HepG2 (cell line): Measurements from ENCODE around the gene HYPK. TPM values are rescaled to one million over a fixed set of nuclear protein-coding genes. Genes with fewer than 3 reads are reported as not detected.
A peak's percentile ranks its signal among the peaks of the same experiment; 100 is the strongest.

ENCODE experiments used
- ADNP ChIP-seq: sonication (generic); formaldehyde crosslinking; IDR thresholded peaks from 2 replicates; pipeline ENCODE4 v1.4.0; 2020; ENCODE audit warnings: missing genetic modification reagents
- AKAP8 ChIP-seq: sonication (generic); formaldehyde crosslinking; IDR thresholded peaks from 2 replicates; pipeline ENCODE4 v1.5.1; 2020; ENCODE audit warnings: mild to moderate bottlenecking, missing genetic modification reagents
- ATM ChIP-seq: fragments of 450-650 bp; IDR thresholded peaks from 2 replicates; pipeline ENCODE4 v1.7.1; 2017; ENCODE audit warnings: mild to moderate bottlenecking, borderline replicate concordance
- BCLAF1 ChIP-seq: fragments of 450-650 bp; IDR thresholded peaks from 2 replicates; pipeline ENCODE4 v1.6.1; 2017; ENCODE audit warnings: mild to moderate bottlenecking
- BHLHE40 ChIP-seq: IDR thresholded peaks from 2 replicates; pipeline ENCODE4 v1.6.1; 2011; ENCODE audit warnings: low read length, improper control_type of control experiment
- CHD4 ChIP-seq: fragments of 200-600 bp; sonication (generic); IDR thresholded peaks from 2 replicates; pipeline ENCODE4 v1.7.0; 2017; ENCODE audit warnings: mild to moderate bottlenecking, low read length, borderline replicate concordance
- NFYB ChIP-seq: sonication (generic); formaldehyde crosslinking; IDR thresholded peaks from 2 replicates; pipeline ENCODE4 v1.4.0; 2020; ENCODE audit warnings: missing genetic modification reagents
- SETDB1 ChIP-seq: sonication (generic); formaldehyde crosslinking; IDR thresholded peaks from 2 replicates; pipeline ENCODE4 v1.5.1; 2020; ENCODE audit warnings: missing genetic modification reagents, mild to moderate bottlenecking, borderline replicate concordance
- SOX6 ChIP-seq, 2 experiments: fragments of 450-650 bp in 1 of 2; sonication (generic) in 1 of 2; formaldehyde crosslinking in 1 of 2; IDR thresholded peaks; 2 replicates each; pipeline versions ENCODE4 v1.4.0 to v1.6.1; 2017 to 2020; ENCODE audit warnings: antibody characterized with exemption in 1 of 2, mild to moderate bottlenecking in 1 of 2, missing genetic modification reagents in 1 of 2
- ZNF138 ChIP-seq: sonication (generic); formaldehyde crosslinking; IDR thresholded peaks from 2 replicates; pipeline ENCODE4 v1.5.0; 2020; ENCODE audit warnings: mild to moderate bottlenecking, low read depth, missing genetic modification reagents
- ZNF260 ChIP-seq: sonication (generic); formaldehyde crosslinking; IDR thresholded peaks from 2 replicates; pipeline ENCODE4 v1.4.0; 2020; ENCODE audit warnings: missing genetic modification reagents, low read depth, mild to moderate bottlenecking, borderline replicate concordance
- ZNF350 ChIP-seq: sonication (generic); formaldehyde crosslinking; IDR thresholded peaks from 2 replicates; pipeline ENCODE4 v1.4.0; 2020; ENCODE audit warnings: mild to moderate bottlenecking, low read depth, missing genetic modification reagents, borderline replicate concordance
- ZNF446 ChIP-seq: sonication (generic); formaldehyde crosslinking; IDR thresholded peaks from 2 replicates; pipeline ENCODE4 v1.5.0; 2020; ENCODE audit warnings: mild to moderate bottlenecking, missing genetic modification reagents
- ZNF547 ChIP-seq: sonication (generic); formaldehyde crosslinking; IDR thresholded peaks from 2 replicates; pipeline ENCODE4 v1.5.1; 2020; ENCODE audit warnings: mild to moderate bottlenecking, missing genetic modification reagents
- ZNF557 ChIP-seq: sonication (generic); formaldehyde crosslinking; IDR thresholded peaks from 2 replicates; pipeline ENCODE4 v1.4.0; 2020; ENCODE audit warnings: missing genetic modification reagents
- ZNF768 ChIP-seq: sonication (generic); formaldehyde crosslinking; IDR thresholded peaks from 2 replicates; pipeline ENCODE4 v1.4.0; 2020; ENCODE audit warnings: missing genetic modification reagents
- polyA plus RNA-seq, 8 experiments: library from polyadenylated mRNA; depleted of rRNA in 3 of 8; stranded (reverse) in 7 of 8; unstranded in 1 of 8; fragments of >200 nt; fragmentation: Illumina TruSeq in 4 of 8; extraction: Trizol in 4 of 8; gene quantifications; 2 replicates each; pipeline versions ENCODE4 v1.2.1 to v1.2.3, GENCODE V29; 2011 to 2016; ENCODE audit warnings: low read depth in 4 of 8, missing spikeins in 1 of 8, mixed read lengths in 1 of 8; ENCODE audit not compliant: insufficient read depth in 1 of 8
- total RNA-seq, 5 experiments: library from RNA; depleted of rRNA; stranded (reverse); fragments of >200 nt; fragmentation: Illumina TruSeq; extraction: Trizol; gene quantifications; 2 replicates each; pipeline ENCODE4 v1.2.3, GENCODE V29; 2016; ENCODE audit warnings: low read depth in 1 of 5
- TF ChIP-seq, protein P1 (sequence below): sonication (generic); formaldehyde crosslinking; IDR thresholded peaks from 2 replicates; pipeline ENCODE4 v1.4.0; 2020; ENCODE audit warnings: missing genetic modification reagents, mild to moderate bottlenecking, borderline replicate concordance
- TF ChIP-seq, protein P2 (sequence below), 2 experiments: sonication (generic) in 1 of 2; formaldehyde crosslinking in 1 of 2; IDR thresholded peaks; 2 replicates each; pipeline versions ENCODE4 v1.4.0 to v1.6.1; 2016 to 2020; ENCODE audit warnings: borderline replicate concordance in 1 of 2, low read depth in 1 of 2, mild to moderate bottlenecking in 1 of 2, missing genetic modification reagents in 1 of 2

Gene HYPK
- total and polyA plus RNA-seq, 2 of the 13 experiments (the other 11 are each of a cell fraction or from before 2014, with no cell fraction given), result 13.5 to 16.5 TPM

- TF ChIP-seq ZNF446 (no peak), NFYB (peak; percentile 60), ZNF768 (CRISPR knock-in tag) (no peak), BHLHE40 (no peak), ZNF138 (CRISPR knock-in tag) (no peak), CHD4 (no peak), AKAP8 (CRISPR knock-in tag) (no peak), ATM (no peak), SOX6 (IDR thresholded peaks at IDR 0.05) (no peak), SOX6 (CRISPR knock-in tag; IDR thresholded peaks at IDR 0.05) (no peak; the same call in 1 of the 2 replicates), ADNP (CRISPR knock-in tag) (no peak), ZNF260 (CRISPR knock-in tag) (no peak), ZNF547 (no peak), BCLAF1 (no peak), ZNF557 (CRISPR knock-in tag) (peak; percentile 64; the same call in 1 of the 2 replicates), ZNF350 (CRISPR knock-in tag) (peak; percentile 81), SETDB1 (CRISPR knock-in tag) (no peak)
- TF ChIP-seq, protein P1, sequence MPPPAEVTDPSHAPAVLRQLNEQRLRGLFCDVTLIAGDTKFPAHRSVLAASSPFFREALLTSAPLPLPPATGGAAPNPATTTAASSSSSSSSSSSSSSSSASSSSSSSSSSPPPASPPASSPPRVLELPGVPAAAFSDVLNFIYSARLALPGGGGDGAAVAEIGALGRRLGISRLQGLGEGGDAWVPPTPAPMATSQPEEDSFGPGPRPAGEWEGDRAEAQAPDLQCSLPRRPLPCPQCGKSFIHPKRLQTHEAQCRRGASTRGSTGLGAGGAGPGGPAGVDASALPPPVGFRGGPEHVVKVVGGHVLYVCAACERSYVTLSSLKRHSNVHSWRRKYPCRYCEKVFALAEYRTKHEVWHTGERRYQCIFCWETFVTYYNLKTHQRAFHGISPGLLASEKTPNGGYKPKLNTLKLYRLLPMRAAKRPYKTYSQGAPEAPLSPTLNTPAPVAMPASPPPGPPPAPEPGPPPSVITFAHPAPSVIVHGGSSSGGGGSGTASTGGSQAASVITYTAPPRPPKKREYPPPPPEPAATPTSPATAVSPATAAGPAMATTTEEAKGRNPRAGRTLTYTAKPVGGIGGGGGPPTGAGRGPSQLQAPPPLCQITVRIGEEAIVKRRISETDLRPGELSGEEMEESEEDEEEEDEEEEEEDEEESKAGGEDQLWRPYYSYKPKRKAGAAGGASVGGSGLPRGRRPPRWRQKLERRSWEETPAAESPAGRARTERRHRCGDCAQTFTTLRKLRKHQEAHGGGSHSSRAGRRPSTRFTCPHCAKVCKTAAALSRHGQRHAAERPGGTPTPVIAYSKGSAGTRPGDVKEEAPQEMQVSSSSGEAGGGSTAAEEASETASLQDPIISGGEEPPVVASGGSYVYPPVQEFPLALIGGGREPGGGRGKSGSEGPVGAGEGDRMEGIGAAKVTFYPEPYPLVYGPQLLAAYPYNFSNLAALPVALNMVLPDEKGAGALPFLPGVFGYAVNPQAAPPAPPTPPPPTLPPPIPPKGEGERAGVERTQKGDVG (CRISPR knock-in tag), result 0 out of 2 replicates have a peak, but pooled peaks have one; percentile 18
- TF ChIP-seq, protein P2, sequence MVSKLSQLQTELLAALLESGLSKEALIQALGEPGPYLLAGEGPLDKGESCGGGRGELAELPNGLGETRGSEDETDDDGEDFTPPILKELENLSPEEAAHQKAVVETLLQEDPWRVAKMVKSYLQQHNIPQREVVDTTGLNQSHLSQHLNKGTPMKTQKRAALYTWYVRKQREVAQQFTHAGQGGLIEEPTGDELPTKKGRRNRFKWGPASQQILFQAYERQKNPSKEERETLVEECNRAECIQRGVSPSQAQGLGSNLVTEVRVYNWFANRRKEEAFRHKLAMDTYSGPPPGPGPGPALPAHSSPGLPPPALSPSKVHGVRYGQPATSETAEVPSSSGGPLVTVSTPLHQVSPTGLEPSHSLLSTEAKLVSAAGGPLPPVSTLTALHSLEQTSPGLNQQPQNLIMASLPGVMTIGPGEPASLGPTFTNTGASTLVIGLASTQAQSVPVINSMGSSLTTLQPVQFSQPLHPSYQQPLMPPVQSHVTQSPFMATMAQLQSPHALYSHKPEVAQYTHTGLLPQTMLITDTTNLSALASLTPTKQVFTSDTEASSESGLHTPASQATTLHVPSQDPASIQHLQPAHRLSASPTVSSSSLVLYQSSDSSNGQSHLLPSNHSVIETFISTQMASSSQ (IDR thresholded peaks at IDR 0.05; ENCODE audit: low read depth), result 0 out of 2 replicates have a peak, but pooled peaks have one; percentile 44
- TF ChIP-seq, protein P2 (CRISPR knock-in tag; IDR thresholded peaks at IDR 0.05; ENCODE audit: borderline replicate concordance), result 0 out of 2 replicates have a peak, but pooled peaks have one; percentile 39
Observed at GRCh38 chr15:43824302-43825246, 24.2 kb downstream of the HYPK start, which contains the start of gene MFAP1 (continued).
